WTC11 (cell line): ENCODE data around the gene MAGI2.

Experiments
- CREB1 ChIP-seq: sonication (generic); formaldehyde crosslinking; IDR thresholded peaks from 2 replicates; pipeline ENCODE4 v1.8.0; 2023; ENCODE audit warnings: mild to moderate bottlenecking, missing genetic modification reagents
- JUN ChIP-seq: sonication (generic); formaldehyde crosslinking; IDR thresholded peaks from 2 replicates; pipeline ENCODE4 v1.8.0; 2023; ENCODE audit warnings: mild to moderate bottlenecking, missing genetic modification reagents
- PRRX2 ChIP-seq: fragments of 250-450 bp; sonication (Bioruptor Pico); IDR thresholded peaks from 2 replicates; pipeline ENCODE4 v1.8.0; 2021; ENCODE audit warnings: mild to moderate bottlenecking
- RORB ChIP-seq: fragments of 250-450 bp; sonication (Bioruptor Pico); IDR thresholded peaks from 2 replicates; pipeline ENCODE4 v1.9.0; 2021; ENCODE audit warnings: mild to moderate bottlenecking
- ZNF219 ChIP-seq: sonication (generic); formaldehyde crosslinking; IDR thresholded peaks from 2 replicates; pipeline ENCODE4 v1.8.0; 2023; ENCODE audit warnings: missing genetic modification reagents, mild to moderate bottlenecking, borderline replicate concordance
- ZNF263 ChIP-seq: sonication (generic); formaldehyde crosslinking; IDR thresholded peaks from 2 replicates; pipeline ENCODE4 v1.8.1; 2022; ENCODE audit warnings: low read depth, mild to moderate bottlenecking, moderate library complexity, missing genetic modification reagents
- TF ChIP-seq, protein P1 (sequence below): fragments of 250-450 bp; sonication (Bioruptor Pico); IDR thresholded peaks from 2 replicates; pipeline ENCODE4 v1.9.0; 2021; ENCODE audit warnings: mild to moderate bottlenecking
- TF ChIP-seq, protein P2 (sequence below): sonication (generic); formaldehyde crosslinking; conservative IDR thresholded peaks from 2 replicates; pipeline ENCODE4 v1.8.1; 2022; ENCODE audit warnings: mild to moderate bottlenecking, missing genetic modification reagents
- TF ChIP-seq, protein P3 (sequence below): sonication (generic); formaldehyde crosslinking; IDR thresholded peaks from 2 replicates; pipeline ENCODE4 v1.8.1; 2023; ENCODE audit warnings: mild to moderate bottlenecking, missing genetic modification reagents, borderline replicate concordance
- TF ChIP-seq, protein P4 (sequence below): fragments of 200-600 bp; IDR thresholded peaks from 2 replicates; pipeline ENCODE4 v1.8.0; 2022; ENCODE audit warnings: antibody characterized with exemption

DNA sequence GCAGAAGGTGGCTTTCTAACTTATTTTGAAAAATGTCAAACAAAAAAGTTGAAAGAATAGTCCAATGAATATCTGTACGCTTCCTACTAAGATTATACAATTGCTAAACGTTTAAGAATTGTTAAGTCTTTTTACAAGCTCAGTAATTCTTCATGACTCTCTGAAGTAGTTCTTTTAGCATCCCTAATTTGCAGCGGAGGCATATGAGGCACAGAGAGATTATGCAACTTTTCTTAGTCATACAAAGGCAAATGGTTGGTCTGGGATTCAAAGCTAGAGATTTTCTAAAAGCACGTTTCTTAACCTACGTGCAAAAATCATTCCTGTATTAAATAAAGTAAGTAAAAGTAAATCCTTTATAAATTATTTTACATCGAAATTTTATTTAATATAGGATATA lies 254.2 kb downstream of the MAGI2 start:
- TF ChIP-seq, protein P1, sequence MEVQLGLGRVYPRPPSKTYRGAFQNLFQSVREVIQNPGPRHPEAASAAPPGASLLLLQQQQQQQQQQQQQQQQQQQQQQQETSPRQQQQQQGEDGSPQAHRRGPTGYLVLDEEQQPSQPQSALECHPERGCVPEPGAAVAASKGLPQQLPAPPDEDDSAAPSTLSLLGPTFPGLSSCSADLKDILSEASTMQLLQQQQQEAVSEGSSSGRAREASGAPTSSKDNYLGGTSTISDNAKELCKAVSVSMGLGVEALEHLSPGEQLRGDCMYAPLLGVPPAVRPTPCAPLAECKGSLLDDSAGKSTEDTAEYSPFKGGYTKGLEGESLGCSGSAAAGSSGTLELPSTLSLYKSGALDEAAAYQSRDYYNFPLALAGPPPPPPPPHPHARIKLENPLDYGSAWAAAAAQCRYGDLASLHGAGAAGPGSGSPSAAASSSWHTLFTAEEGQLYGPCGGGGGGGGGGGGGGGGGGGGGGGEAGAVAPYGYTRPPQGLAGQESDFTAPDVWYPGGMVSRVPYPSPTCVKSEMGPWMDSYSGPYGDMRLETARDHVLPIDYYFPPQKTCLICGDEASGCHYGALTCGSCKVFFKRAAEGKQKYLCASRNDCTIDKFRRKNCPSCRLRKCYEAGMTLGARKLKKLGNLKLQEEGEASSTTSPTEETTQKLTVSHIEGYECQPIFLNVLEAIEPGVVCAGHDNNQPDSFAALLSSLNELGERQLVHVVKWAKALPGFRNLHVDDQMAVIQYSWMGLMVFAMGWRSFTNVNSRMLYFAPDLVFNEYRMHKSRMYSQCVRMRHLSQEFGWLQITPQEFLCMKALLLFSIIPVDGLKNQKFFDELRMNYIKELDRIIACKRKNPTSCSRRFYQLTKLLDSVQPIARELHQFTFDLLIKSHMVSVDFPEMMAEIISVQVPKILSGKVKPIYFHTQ (CRISPR knock-in tag) = no peak
- TF ChIP-seq, protein P2, sequence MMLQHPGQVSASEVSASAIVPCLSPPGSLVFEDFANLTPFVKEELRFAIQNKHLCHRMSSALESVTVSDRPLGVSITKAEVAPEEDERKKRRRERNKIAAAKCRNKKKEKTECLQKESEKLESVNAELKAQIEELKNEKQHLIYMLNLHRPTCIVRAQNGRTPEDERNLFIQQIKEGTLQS (CRISPR knock-in tag) = no peak
- TF ChIP-seq, protein P3, sequence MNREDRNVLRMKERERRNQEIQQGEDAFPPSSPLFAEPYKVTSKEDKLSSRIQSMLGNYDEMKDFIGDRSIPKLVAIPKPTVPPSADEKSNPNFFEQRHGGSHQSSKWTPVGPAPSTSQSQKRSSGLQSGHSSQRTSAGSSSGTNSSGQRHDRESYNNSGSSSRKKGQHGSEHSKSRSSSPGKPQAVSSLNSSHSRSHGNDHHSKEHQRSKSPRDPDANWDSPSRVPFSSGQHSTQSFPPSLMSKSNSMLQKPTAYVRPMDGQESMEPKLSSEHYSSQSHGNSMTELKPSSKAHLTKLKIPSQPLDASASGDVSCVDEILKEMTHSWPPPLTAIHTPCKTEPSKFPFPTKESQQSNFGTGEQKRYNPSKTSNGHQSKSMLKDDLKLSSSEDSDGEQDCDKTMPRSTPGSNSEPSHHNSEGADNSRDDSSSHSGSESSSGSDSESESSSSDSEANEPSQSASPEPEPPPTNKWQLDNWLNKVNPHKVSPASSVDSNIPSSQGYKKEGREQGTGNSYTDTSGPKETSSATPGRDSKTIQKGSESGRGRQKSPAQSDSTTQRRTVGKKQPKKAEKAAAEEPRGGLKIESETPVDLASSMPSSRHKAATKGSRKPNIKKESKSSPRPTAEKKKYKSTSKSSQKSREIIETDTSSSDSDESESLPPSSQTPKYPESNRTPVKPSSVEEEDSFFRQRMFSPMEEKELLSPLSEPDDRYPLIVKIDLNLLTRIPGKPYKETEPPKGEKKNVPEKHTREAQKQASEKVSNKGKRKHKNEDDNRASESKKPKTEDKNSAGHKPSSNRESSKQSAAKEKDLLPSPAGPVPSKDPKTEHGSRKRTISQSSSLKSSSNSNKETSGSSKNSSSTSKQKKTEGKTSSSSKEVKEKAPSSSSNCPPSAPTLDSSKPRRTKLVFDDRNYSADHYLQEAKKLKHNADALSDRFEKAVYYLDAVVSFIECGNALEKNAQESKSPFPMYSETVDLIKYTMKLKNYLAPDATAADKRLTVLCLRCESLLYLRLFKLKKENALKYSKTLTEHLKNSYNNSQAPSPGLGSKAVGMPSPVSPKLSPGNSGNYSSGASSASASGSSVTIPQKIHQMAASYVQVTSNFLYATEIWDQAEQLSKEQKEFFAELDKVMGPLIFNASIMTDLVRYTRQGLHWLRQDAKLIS = no peak
- TF ChIP-seq, protein P4, sequence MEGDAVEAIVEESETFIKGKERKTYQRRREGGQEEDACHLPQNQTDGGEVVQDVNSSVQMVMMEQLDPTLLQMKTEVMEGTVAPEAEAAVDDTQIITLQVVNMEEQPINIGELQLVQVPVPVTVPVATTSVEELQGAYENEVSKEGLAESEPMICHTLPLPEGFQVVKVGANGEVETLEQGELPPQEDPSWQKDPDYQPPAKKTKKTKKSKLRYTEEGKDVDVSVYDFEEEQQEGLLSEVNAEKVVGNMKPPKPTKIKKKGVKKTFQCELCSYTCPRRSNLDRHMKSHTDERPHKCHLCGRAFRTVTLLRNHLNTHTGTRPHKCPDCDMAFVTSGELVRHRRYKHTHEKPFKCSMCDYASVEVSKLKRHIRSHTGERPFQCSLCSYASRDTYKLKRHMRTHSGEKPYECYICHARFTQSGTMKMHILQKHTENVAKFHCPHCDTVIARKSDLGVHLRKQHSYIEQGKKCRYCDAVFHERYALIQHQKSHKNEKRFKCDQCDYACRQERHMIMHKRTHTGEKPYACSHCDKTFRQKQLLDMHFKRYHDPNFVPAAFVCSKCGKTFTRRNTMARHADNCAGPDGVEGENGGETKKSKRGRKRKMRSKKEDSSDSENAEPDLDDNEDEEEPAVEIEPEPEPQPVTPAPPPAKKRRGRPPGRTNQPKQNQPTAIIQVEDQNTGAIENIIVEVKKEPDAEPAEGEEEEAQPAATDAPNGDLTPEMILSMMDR = no peak
- TF ChIP-seq ZNF263 (no peak), CREB1 (CRISPR knock-in tag) (no peak), ZNF219 (CRISPR knock-in tag) (no peak), PRRX2 (CRISPR knock-in tag) (no peak), JUN (CRISPR knock-in tag) (no peak), RORB (no peak)
